ENCODE data around the gene NGDN. TPM values are rescaled to one million over a fixed set of nuclear protein-coding genes. Genes with fewer than 3 reads are reported as not detected.

The NGDN gene
- total and polyA plus RNA-seq, 2 donors (not counting 3 experiments of a cell fraction or from before 2014, with no cell fraction given), result 25.6 to 36.5 TPM

DNA sequence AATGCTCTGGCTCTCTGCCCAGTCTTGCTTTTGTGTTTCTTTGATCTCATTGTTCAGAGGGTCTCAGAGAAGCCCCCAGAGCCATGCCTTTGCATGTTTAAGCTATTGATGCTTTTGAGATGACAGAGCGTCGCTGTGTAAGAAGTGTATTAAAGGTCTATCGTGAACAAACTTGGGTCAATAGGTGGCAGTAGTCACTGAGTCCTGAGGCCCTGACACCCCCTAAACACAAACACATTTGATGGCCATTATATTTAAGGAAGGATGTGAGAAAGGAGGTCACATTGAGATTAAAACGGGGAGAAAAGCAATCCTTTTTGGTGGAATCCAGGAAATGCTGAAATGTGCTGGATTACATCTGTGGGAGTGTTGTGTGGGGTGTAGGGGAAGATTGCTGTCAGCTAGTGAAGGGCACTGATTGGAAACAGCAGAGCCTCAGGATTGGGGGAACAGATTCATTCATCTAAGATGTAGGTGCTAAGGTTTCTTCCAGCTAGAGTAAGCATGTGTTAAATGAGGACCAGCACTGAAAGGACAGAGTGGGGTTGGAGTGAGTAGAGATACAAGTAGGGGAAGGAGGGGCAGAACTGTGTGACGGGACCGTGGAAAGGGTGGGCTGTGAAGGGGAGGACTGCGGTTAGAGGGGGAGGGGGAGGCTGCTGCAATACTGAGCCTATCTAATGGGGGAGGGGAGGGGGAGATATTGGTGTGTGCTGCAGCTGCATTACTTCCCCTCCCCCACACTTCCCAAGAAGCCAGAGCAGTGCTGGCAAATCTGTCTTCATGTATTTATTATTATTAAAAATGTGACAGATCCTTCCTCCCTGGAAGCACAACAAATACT lies 12.7 kb downstream of the NGDN start:
- no peaks in the 10 kb centered on the region for H3K9me3 ChIP-seq (replicated peaks; ENCODE audit: control insufficient read depth, insufficient read depth, low read length)
- dilution Hi-C loops (cut with MboI; ENCODE audit: extremely low pct_ligation_motif_present, low sequenced_read_pairs), result no loop called here
- H2AFZ ChIP-seq (ENCODE audit: low read depth, low read length), result no peak overlapping the region
- TF ChIP-seq FOS (IDR thresholded peaks at IDR 0.05; ENCODE audit: borderline replicate concordance, insufficient read depth, low read length) (no peak), GATA2 (IDR thresholded peaks at IDR 0.05; ENCODE audit: insufficient read depth, insufficient read length, low read depth, low read length) (no peak), POLR2A (IDR thresholded peaks at IDR 0.05; ENCODE audit: low read depth, low read length) (no peak), JUN (IDR thresholded peaks at IDR 0.05; ENCODE audit: borderline replicate concordance, insufficient read depth, insufficient read length, low read depth) (no peak), POLR2AphosphoS5 (IDR thresholded peaks at IDR 0.05; ENCODE audit: insufficient read depth, low read depth, low read length) (no peak), MYC (IDR thresholded peaks at IDR 0.05; ENCODE audit: low read depth, low read length) (no peak), EZH2 (IDR thresholded peaks at IDR 0.05; ENCODE audit: borderline replicate concordance, low read depth, low read length, severe bottlenecking) (no peak)
- TF ChIP-seq, protein P1, sequence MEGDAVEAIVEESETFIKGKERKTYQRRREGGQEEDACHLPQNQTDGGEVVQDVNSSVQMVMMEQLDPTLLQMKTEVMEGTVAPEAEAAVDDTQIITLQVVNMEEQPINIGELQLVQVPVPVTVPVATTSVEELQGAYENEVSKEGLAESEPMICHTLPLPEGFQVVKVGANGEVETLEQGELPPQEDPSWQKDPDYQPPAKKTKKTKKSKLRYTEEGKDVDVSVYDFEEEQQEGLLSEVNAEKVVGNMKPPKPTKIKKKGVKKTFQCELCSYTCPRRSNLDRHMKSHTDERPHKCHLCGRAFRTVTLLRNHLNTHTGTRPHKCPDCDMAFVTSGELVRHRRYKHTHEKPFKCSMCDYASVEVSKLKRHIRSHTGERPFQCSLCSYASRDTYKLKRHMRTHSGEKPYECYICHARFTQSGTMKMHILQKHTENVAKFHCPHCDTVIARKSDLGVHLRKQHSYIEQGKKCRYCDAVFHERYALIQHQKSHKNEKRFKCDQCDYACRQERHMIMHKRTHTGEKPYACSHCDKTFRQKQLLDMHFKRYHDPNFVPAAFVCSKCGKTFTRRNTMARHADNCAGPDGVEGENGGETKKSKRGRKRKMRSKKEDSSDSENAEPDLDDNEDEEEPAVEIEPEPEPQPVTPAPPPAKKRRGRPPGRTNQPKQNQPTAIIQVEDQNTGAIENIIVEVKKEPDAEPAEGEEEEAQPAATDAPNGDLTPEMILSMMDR (IDR thresholded peaks at IDR 0.05; ENCODE audit: extremely low read depth in 1 of 2, insufficient read depth in 1 of 2, low read depth in 1 of 2, low read length in 2 of 2), result no peak
- TF ChIP-seq, protein P2, sequence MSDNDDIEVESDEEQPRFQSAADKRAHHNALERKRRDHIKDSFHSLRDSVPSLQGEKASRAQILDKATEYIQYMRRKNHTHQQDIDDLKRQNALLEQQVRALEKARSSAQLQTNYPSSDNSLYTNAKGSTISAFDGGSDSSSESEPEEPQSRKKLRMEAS (IDR thresholded peaks at IDR 0.05; ENCODE audit: insufficient read depth, insufficient read length), result no peak
- DNase-seq (ENCODE audit: low read depth, low spot score), result no peak
- no peak overlapping the region for H3K4me2 ChIP-seq (ENCODE audit: insufficient read depth, low read length)
- H3K36me3 ChIP-seq (ENCODE audit: control insufficient read depth in 2 of 2, extremely low read depth in 1 of 2, insufficient read depth in 2 of 2, low read length in 2 of 2), result peaks cover 5 to 9% of the 10 kb centered on the region in 2 experiments
- H3K9me1 ChIP-seq (replicated peaks; ENCODE audit: control insufficient read depth, extremely low read depth, insufficient read depth, low read length), result no peaks in the 10 kb centered on the region
- FAIRE-seq, result no peak
- no peak overlapping the region for H3K27ac ChIP-seq (ENCODE audit: insufficient read depth, low read depth, low read length)
- ChIA-PET CTCF (interaction anchor here (1.2 to 15.7 kb wide), 2 partner anchors 42 to 77 kb away, joined by 3 to 416 read pairs; partner anchors contain the start of gene THTPA), POLR2A (no interaction called here)
- intact Hi-C loops (cut with micrococcal nuclease), result loop anchor here (1.0 kb wide), 1 partner anchor 31 kb away; no protein-coding TSS in a partner anchor
- H3K4me1 ChIP-seq (ENCODE audit: control insufficient read depth, extremely low read depth, insufficient read depth, low read length), result no peaks in the 10 kb centered on the region
- BruUV-seq (replicated peaks), result no TSS peak
- H3K27me3 ChIP-seq (ENCODE audit: control insufficient read depth in 2 of 2, insufficient read depth in 2 of 2, low read length in 2 of 2), result no peaks in the 10 kb centered on the region
- H3K9ac ChIP-seq (replicated peaks; ENCODE audit: extremely low read depth, insufficient read depth, low read length), result no peak overlapping the region
- no peaks in the 10 kb centered on the region for H3K79me2 ChIP-seq (ENCODE audit: control insufficient read depth, insufficient read depth, low read length)
- no peak overlapping the region for H3K4me3 ChIP-seq (replicated peaks in 1 of 3; ENCODE audit: insufficient read depth in 1 of 3, low read depth in 1 of 3, low read length in 3 of 3)
- H4K20me1 ChIP-seq (replicated peaks; ENCODE audit: control insufficient read depth, extremely low read depth, insufficient read depth, low read length), result peaks cover 2% of the 10 kb centered on the region
